NCI-H2029 treated with DMSO at 0.1 percent for 48 hours (cell line): Measurements from ENCODE around the gene NFIA.

Source experiments
- DNase-seq: peaks from one replicate; lab custom pipeline; 2025; lab: John Stamatoyannopoulos, UW

The NFIA gene

GRCh38 chr1:61215676-61216289 is 133.4 kb downstream of the NFIA start:
- no peak for DNase-seq

DNA sequence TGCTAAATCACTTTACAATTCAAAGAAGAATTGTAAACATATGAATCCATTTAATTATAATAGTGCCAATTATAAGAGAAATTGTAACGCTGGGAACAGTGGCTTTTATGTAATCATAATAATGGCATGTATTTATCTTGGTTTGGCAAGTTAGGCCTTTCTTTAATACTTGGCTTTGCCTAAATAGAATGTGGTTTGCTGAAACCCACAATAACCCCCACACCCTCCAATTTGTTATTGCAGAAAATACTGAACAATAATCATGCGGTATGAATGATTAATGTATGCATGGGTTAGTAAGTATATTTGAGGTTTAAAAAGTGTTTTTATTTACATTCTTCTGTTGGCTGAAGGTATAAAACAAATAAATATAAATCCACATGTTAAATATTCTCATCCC is 138.2 kb downstream of the NFIA start:
- no peak for DNase-seq

DNA sequence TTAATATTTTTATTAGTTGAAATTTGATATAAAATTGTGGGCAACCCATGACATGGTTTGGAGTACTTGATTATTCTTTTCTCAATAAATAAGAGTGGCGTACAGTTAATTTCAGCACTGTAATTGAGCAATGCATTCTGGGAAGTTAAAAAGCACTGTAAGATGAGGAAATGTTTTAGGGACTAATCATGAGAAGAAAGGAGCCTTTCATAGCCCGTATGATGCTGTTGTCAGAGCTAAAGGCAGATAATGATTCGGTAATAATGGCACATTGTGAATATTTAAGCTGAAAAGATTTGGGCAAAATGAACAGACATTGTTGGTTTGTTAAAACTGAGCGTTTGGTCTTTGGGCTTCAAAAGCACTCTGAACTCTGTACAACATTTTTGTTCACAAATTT is 139.3 kb downstream of the NFIA start:
- no peak for DNase-seq

DNA sequence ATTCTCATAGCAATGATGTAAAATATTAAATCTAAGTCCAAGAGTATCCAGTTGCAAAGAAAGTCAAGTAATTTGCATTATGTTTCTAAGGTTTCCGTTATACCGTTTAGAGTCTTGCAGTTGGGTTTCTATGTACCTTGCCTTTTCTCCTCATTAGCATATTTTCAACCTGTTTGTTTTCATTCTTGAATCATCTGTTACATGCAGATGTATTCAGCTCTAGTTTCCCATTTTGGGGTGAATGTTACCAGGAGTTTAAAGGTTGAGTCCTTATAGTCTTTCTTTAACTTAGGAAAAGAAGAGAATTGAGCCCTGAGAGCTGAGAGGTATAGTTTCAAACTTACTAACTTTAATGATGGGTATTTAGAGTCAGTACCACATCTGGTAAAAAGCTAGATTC is 139.9 kb downstream of the NFIA start:
- no peak for DNase-seq

DNA sequence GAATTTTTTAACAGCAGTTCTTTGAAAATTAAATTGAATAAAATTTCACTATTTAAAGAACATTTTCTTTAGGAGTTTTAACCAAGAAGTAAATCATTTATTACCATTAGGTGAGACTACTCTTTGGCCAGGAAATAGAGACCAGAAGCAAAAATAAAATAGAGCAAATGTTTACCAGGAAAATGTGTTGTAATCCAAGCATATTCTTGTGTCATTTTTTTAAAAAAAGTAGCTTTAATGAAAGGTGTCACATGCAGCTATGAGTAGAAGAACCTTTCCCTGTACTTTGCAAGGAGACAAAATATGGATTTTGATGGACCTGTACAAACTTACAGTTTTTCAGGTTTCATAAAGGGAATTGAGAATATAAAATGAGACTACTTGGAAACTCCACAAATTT is 140.8 kb downstream of the NFIA start:
- no peak for DNase-seq

- peak; percentile 90 for DNase-seq
Measured at GRCh38 chr1:61224609-61225008, 142.2 kb downstream of the NFIA start.

DNA sequence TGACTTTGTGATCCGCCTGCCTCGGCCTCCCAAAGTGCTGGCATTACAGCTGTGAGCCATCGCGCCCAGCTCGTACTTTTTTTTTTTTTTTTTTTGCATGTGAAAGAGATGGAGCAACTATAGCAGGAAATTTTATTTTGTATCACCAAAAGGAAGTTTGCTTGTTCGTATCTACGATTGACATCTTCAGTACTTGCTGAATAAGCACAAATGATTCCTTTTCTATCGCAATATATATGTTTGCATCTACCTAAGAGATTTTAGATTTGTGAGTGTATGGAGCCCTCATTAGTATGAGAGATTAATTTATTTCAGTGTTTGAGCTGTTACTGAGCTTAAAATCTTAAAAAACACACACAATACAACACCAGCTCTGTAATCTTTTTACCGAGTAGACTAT is 143.1 kb downstream of the NFIA start:
- no peak for DNase-seq

DNA sequence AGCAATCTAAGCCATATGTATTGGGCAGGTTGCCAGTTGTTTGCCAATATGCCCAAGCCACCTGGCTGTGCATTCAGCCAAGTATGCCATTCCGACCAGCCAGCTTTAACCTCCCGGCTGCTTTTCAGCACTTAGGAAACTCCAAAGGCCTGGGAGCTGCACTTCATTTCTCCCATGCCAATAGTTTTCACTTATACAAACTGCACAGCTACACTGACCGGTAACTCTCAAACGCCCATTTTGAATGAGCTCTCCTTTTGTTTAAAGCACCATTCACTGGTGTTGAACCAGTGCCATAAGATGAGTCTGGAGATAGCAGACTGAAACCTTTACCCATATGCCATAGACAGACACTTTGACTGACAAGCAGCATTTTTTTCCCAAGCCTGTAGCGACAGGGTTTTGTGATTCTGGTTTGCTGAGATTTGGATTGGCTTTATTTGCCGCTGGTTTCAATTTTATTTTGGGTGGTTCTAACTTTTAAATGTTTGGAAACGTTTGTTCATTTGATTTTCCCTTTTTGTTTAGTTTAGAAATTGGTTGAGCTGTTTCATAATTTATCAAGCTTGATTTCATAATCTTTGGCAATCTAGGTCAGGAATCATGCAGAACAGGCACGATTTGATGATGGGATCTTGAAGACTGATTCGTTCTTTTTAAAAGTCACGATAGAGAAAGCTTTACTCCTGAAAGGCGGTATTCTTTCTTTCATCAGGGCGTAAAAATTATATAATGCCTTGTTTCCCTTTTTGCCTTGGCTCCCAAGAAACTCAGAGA is 144.6 kb downstream of the NFIA start:
- DNase-seq, result peak; percentile 100

- peak; percentile 78 for DNase-seq
Measured at GRCh38 chr1:61227857-61228550, 145.6 kb downstream of the NFIA start.

DNA sequence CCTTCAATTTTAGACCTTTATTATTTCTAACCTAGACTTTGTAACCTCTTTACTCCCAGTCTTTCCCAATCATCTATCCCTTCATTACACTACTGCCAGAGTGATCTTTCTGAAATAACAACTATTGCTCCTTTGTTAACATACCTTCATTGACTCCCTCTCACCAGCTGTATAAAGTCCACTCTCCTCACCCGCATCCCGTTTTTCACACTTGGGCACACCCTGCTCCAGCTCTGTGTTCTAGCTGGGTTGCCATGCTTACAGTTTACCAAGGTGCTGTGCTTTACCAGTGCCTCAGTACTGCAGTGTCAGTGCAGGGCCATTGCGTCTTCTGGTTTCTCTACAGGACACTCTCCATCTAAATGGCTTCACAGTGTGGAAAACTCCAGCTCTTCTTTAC is 148.2 kb downstream of the NFIA start:
- no peak for DNase-seq

GRCh38 chr1:61231795-61232194 is 149.4 kb downstream of the NFIA start:
- DNase-seq, result no peak

DNA sequence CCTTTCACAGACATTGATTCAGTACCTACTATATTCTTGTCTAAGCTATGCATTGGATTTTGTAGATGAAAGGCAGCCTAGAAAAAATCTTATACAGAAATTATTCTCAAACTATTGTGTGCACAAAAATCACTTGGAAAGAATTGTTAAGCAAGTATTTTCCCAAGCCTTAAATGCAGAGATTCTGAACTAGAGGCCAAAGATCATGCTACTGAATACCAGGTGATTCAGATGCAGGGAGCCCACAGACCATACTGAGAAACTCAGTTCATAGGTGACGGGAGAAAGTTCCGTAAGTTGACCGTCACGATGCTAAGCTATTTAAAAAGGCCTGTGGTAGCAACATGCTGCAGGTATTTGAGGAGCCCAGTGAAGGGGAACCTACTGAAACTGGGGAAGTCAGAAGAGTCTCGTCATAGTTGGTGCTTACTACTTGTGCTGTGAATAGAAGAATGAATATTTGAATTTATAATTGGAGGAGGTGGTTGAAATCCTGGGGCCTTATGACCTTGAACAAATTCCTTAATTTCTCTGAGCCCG is 150.8 kb downstream of the NFIA start:
- no peak for DNase-seq

DNA sequence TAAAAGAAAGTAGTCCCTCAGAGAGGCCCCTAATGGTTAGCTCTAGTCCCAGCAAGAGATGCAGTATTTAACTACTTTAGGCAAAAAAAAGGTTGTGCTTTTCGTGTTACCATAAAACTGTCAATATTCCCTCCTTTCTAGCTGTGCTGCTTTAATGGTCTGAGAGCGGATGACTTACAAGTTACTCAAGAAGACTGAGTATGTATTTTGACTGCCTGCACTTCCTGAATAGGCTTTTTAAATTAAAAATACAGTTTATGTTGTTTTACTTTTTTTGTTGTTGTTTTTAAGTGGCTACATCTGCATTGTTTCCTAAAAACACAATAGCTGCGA is 152.2 kb downstream of the NFIA start:
- DNase-seq, result no peak

DNA sequence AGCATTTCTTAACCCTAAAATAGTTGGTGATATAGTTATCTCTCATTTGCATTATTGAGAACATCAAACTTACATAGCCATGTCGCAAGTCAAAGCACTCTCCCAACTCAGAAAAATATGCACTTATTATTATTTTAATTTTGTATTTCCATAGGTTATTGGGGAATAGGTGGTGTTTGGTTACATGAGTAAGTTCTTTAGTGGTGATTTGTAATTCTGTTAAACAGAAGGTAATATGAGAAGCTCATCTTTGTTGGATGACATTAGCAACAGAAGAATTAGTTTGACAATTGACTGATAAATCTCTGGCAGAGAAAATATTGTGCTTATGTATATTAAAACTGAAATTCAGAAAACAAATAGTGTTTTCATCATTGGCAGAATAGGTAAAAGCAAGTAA is 154.8 kb downstream of the NFIA start:
- no peak for DNase-seq

DNA sequence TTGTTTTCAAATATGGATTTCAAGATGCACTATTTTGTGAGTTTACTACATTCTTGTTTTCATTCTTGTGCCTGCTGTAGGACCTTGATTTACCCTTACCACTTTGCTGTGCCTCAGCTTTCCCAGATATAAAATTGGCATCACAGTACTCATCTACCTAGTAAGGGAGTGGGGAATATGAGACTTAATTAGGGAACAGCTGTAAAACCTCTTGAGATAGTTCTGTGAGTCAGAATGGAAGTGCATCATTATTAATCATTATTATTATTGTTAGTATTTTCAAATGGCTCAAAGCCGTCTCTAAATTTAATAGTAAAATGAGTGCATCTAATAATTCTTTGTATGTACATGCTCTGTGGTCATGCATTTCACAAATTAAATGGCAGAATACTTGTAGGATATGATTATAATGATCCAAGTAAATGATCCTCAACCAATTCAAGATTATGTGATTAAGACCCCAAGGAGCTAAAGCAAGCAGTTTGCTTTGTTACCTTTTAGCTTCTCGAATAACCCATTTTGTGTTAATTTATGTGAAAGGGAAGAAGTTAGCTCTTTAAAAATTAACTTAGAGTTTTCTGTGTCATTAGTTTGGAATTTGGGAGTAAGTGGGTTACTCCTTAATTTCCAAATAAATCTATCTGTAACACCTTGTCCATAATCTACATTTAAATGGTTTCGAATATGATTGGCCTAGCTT is 155.4 kb downstream of the NFIA start:
- DNase-seq, result no peak

DNA sequence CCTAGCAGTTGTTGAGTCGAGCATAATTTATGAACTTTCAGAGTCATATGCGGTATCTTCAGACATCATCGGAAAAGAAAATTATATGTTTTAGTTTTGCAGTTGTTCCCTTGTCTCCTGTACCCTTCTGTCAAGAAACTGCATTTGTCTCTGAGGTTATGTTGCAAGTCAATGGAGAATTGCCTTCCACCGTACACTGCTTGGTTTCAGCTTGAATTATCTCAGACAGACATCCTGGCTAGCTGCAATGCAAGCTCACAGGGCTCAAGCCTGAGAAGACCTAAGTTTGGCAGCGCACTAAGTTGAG is 156.0 kb downstream of the NFIA start:
- DNase-seq, result no peak

- DNase-seq, result no peak
Measured at GRCh38 chr1:61240878-61241277, 158.5 kb downstream of the NFIA start.

DNA sequence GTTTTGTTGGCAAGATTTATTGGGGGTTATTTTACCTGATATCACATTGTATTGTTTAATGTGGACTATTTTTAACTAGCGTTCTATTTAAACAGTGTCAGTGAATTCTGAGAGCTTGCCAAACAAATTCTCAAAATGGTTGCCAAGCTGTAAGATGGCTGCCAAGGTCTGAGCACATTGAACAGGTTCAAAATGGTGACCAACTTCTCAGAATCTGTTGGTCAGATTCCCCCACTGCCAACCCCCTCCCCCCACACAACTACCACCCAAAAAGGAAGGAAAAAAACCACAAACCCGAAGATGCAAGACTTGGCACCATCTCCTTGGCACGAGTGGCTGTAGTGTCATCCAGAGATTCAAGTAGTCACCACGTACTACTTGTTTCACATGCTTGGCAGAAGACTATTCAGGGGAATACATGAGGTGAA is 159.1 kb downstream of the NFIA start:
- DNase-seq, result peak; percentile 97

DNA sequence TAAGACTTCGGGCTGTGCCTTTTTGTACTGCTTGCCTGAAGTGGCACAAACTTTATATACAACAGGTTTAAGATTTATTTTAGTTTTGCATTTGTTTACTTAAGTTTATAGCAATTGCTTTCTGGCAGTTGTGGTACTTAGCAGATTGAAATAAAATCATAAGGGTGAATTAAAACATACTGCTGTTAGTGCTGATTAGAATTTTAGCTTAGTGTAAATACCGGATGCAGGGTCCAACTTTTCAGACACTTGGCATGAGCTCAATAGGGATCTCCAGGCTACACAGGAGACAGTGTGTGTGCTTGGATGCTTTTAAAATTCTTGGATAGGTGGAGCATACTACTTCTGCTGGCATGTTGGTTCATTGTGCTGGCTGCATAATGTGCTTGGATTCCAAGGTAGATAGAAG is 159.6 kb downstream of the NFIA start:
- peak; percentile 94 for DNase-seq

GRCh38 chr1:61244114-61244513 is 161.8 kb downstream of the NFIA start:
- DNase-seq, result peak; percentile 99

- no peak for DNase-seq
Measured at GRCh38 chr1:61245696-61246400, 163.5 kb downstream of the NFIA start.
